HUES48 (cell line): Measurements from ENCODE around the gene SPINK9.

Source experiments
- H3K27ac ChIP-seq: one replicate; pipeline ENCODE4 v1.7.0; 2013; ENCODE audit warnings: low read depth, low read length, inconsistent platforms
- H3K27me3 ChIP-seq: 2 replicates; pipeline ENCODE4 v1.6.1; 2013; ENCODE audit warnings: mild to moderate bottlenecking, low read length; ENCODE audit not compliant: control insufficient read depth, insufficient read depth
- H3K36me3 ChIP-seq: 2 replicates; pipeline ENCODE4 v1.6.1; 2013; ENCODE audit warnings: low read length; ENCODE audit not compliant: control insufficient read depth, insufficient read depth
- H3K4me1 ChIP-seq: 2 replicates; pipeline ENCODE4 v1.6.1; 2013; ENCODE audit warnings: mild to moderate bottlenecking, low read length; ENCODE audit not compliant: control insufficient read depth, insufficient read depth
- H3K4me3 ChIP-seq: 2 replicates; pipeline ENCODE4 v1.5.1; 2013; ENCODE audit warnings: mild to moderate bottlenecking, low read depth, low read length
- H3K9ac ChIP-seq: 2 replicates; pipeline ENCODE4 v1.6.1; 2013; ENCODE audit warnings: mild to moderate bottlenecking, low read depth, low read length, moderate library complexity
- H3K9me3 ChIP-seq: 2 replicates; pipeline ENCODE4 v1.6.1; 2013; ENCODE audit warnings: low read length; ENCODE audit not compliant: control insufficient read depth, insufficient read depth

The SPINK9 gene

GRCh38 chr5:148384380-148384737, 49.0 kb downstream of the SPINK9 start:
- peak overlapping the region; percentile 92 for H3K4me3 ChIP-seq
- peak overlapping the region; percentile 88 for H3K9ac ChIP-seq
- peak overlapping the region; percentile 90 for H3K27ac ChIP-seq
- peaks cover 14% of the 10 kb centered on the region for H3K36me3 ChIP-seq
- no peaks in the 10 kb centered on the region for H3K27me3 ChIP-seq
- no peaks in the 10 kb centered on the region for H3K9me3 ChIP-seq
- peaks cover 26% of the 10 kb centered on the region for H3K4me1 ChIP-seq

GRCh38 chr5:148385094-148385493, 49.7 kb downstream of the SPINK9 start:
- no peak overlapping the region for H3K27ac ChIP-seq
- peak overlapping the region; percentile 14; the same call in 1 of the 2 replicates for H3K9ac ChIP-seq
- H3K27me3 ChIP-seq, result no peaks in the 10 kb centered on the region
- peaks cover 14% of the 10 kb centered on the region for H3K36me3 ChIP-seq
- H3K9me3 ChIP-seq, result no peaks in the 10 kb centered on the region
- H3K4me3 ChIP-seq, result peak overlapping the region; percentile 92
- H3K4me1 ChIP-seq, result peaks cover 26% of the 10 kb centered on the region

- Histone ChIP-seq H3K4me3 (no peak overlapping the region), H3K9me3 (no peaks in the 10 kb centered on the region), H3K9ac (no peak overlapping the region), H3K27ac (no peak overlapping the region), H3K27me3 (no peaks in the 10 kb centered on the region), H3K4me1 (peaks cover 26% of the 10 kb centered on the region), H3K36me3 (peaks cover 17% of the 10 kb centered on the region)
These were observed 50.7 kb downstream of the SPINK9 start for GRCh38 chr5:148386041-148386440.

- H3K27me3 ChIP-seq, result no peaks in the 10 kb centered on the region
- H3K27ac ChIP-seq, result no peak overlapping the region
- no peak overlapping the region for H3K9ac ChIP-seq
- peaks cover 17% of the 10 kb centered on the region for H3K36me3 ChIP-seq
- H3K4me3 ChIP-seq, result no peak overlapping the region
- peaks cover 31% of the 10 kb centered on the region for H3K4me1 ChIP-seq
- H3K9me3 ChIP-seq, result no peaks in the 10 kb centered on the region
These were observed 52.0 kb downstream of the SPINK9 start for GRCh38 chr5:148387325-148387724.

- H3K4me3 ChIP-seq, result no peak overlapping the region
- peaks cover 17% of the 10 kb centered on the region for H3K36me3 ChIP-seq
- no peak overlapping the region for H3K9ac ChIP-seq
These were observed 53.3 kb downstream of the SPINK9 start for GRCh38 chr5:148388696-148389095.

More at GRCh38 chr5:148388696-148389095, 53.3 kb downstream of the SPINK9 start:
- no peaks in the 10 kb centered on the region for H3K27me3 ChIP-seq
- no peak overlapping the region for H3K27ac ChIP-seq
- H3K4me1 ChIP-seq, result peaks cover 39% of the 10 kb centered on the region
- no peaks in the 10 kb centered on the region for H3K9me3 ChIP-seq
